HUES64 (cell line): ENCODE results near the gene CYP2F1. TPM values are rescaled to one million over a fixed set of nuclear protein-coding genes. Genes with fewer than 3 reads are reported as not detected.

ENCODE experiments used
- H3K27ac ChIP-seq: 2 replicates; pipeline ENCODE4 v1.7.0; 2013; ENCODE audit warnings: low read depth, low read length, inconsistent platforms
- H3K27me3 ChIP-seq: 2 replicates; pipeline ENCODE4 v1.6.1; 2013; ENCODE audit warnings: mild to moderate bottlenecking, low read length; ENCODE audit not compliant: insufficient read depth
- H3K36me3 ChIP-seq: 2 replicates; pipeline ENCODE4 v1.6.1; 2013; ENCODE audit warnings: mild to moderate bottlenecking, low read length; ENCODE audit not compliant: insufficient read depth
- H3K4me1 ChIP-seq: 2 replicates; pipeline ENCODE4 v1.6.1; 2013; ENCODE audit warnings: mild to moderate bottlenecking, low read length, moderate library complexity; ENCODE audit not compliant: insufficient read depth
- H3K4me3 ChIP-seq: 2 replicates; pipeline ENCODE4 v1.5.1; 2013; ENCODE audit warnings: mild to moderate bottlenecking, low read length, moderate library complexity
- H3K9ac ChIP-seq: 2 replicates; pipeline ENCODE4 v1.6.1; 2013; ENCODE audit warnings: mild to moderate bottlenecking, low read depth, low read length
- H3K9me3 ChIP-seq: 2 replicates; pipeline ENCODE4 v1.6.1; 2013; ENCODE audit warnings: low read depth, low read length; ENCODE audit not compliant: insufficient read depth
- WGBS: fragments of 150-250, 120-280 bp; methylation state at CpG from one replicate; pipeline ENCODE4 v1.1.7; 2013; ENCODE audit warnings: missing lambda C conversion rate; 5-methylcytosine and 5-hydroxymethylcytosine counted together
- polyA plus RNA-seq, 2 experiments: library from polyadenylated mRNA; stranded (reverse); fragments of 50-300 nt; gene quantifications; one replicate each; pipeline ENCODE4 v1.2.3, GENCODE V29; 2013

CYP2F1 gene
- polyA plus RNA-seq (2013, experiment 1 of 2) = not detected
- polyA plus RNA-seq (2013, experiment 2 of 2) = 0.57 TPM

- H3K9me3 ChIP-seq = peaks cover 20% of the 10 kb centered on the region
- H3K9ac ChIP-seq = no peak within 1 kb of the TSS
- H3K4me1 ChIP-seq = no peaks in the 10 kb centered on the region
- H3K4me3 ChIP-seq = no peak within 1 kb of the TSS
- H3K27me3 ChIP-seq = no peaks in the 10 kb centered on the region
- H3K36me3 ChIP-seq = no peaks in the 10 kb centered on the region
- WGBS = 82% methylated on average over 7 of the region's 7 CpGs
- no peak within 1 kb of the TSS for H3K27ac ChIP-seq
These were observed at the start of gene CYP2F1 for GRCh38 chr19:41114132-41114531. Gene CYP2F1 (plus strand): TSS chr19:41114432. CDS start chr19:41116189, 1,757 bp downstream.

- Histone ChIP-seq H3K36me3 (no peaks in the 10 kb centered on the region), H3K9me3 (no peaks in the 10 kb centered on the region), H3K27me3 (no peaks in the 10 kb centered on the region), H3K27ac (no peak overlapping the region), H3K9ac (no peak overlapping the region), H3K4me1 (no peaks in the 10 kb centered on the region), H3K4me3 (no peak overlapping the region)
- 69% methylated on average over 7 of the region's 7 CpGs for WGBS
These were observed 49.2 kb upstream of the CYP2F1 start for GRCh38 chr19:41064974-41065569.

DNA sequence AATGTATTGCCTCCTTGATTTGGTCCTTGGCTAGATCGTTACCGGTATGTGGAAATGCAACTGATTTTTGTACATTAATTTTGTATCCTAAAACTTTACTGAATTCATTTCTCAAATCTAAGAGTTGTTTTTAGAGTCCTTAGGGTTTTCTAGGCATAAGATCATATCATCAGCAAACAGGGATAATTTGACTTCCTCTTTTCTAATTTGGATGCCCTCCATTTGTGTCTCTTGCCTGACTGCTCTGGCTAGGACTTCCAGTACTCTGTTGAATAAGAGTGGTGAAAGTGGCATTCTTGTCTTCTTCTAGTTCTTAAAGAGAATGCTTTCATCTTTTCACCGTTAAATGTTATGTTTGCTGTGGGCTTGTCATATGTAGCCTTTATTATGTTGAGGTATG lies 37.9 kb upstream of the CYP2F1 start:
- no peaks in the 10 kb centered on the region for H3K36me3 ChIP-seq
- H3K9me3 ChIP-seq = peaks cover 5% of the 10 kb centered on the region
- H3K9ac ChIP-seq = no peak overlapping the region
- 100% methylated on average over 3 of the region's 3 CpGs for WGBS
- no peaks in the 10 kb centered on the region for H3K4me1 ChIP-seq
- H3K4me3 ChIP-seq = no peak overlapping the region
- no peaks in the 10 kb centered on the region for H3K27me3 ChIP-seq
- no peak overlapping the region for H3K27ac ChIP-seq

- H3K9ac ChIP-seq = no peak overlapping the region
- peaks cover 15% of the 10 kb centered on the region for H3K27me3 ChIP-seq
- H3K27ac ChIP-seq = no peak overlapping the region
- H3K9me3 ChIP-seq = peaks cover 5% of the 10 kb centered on the region
- no peaks in the 10 kb centered on the region for H3K4me1 ChIP-seq
- H3K36me3 ChIP-seq = no peaks in the 10 kb centered on the region
- no peak overlapping the region for H3K4me3 ChIP-seq
- WGBS = 84% methylated on average over 2 of the region's 2 CpGs
These were observed 30.7 kb upstream of the CYP2F1 start for GRCh38 chr19:41083516-41083915.

- Histone ChIP-seq H3K9me3 (no peaks in the 10 kb centered on the region; the same call in 1 of the 2 replicates), H3K27ac (no peak overlapping the region), H3K4me1 (no peaks in the 10 kb centered on the region), H3K36me3 (no peaks in the 10 kb centered on the region), H3K4me3 (no peak overlapping the region), H3K27me3 (peaks cover 38% of the 10 kb centered on the region), H3K9ac (no peak overlapping the region)
- 78% methylated on average over 1 of the region's 1 CpG for WGBS
These were observed 28.4 kb upstream of the CYP2F1 start for GRCh38 chr19:41085748-41086415.

DNA sequence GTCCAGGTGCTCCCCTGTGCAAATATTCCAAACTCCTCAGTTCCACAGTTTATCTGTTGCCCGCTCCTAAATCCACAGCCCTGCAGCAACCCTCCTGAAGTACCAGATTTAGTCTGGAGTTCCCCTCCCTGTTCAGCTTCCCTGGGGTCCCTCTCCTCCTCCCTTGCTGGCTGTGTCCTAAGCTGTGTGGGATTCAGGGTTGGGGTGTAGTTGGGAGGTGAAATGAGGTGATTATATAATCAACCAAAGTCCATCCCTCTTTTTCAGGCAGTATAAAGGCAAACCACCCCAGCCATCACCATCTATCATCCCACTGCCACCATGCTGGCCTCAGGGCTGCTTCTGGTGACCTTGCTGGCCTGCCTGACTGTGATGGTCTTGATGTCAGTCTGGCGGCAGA lies 26.1 kb upstream of the CYP2F1 start, which contains the start of gene CYP2A13:
Gene CYP2A13 (plus strand): TSS at position 301 of the 400 bp plus-strand sequence. CDS start 21 bp downstream, at position 322.
- no peaks in the 10 kb centered on the region for H3K36me3 ChIP-seq
- H3K27me3 ChIP-seq = peaks cover 48% of the 10 kb centered on the region
- WGBS = 98% methylated on average over 2 of the region's 2 CpGs
- peak within 1 kb of the TSS; percentile 50; the same call in 1 of the 2 replicates for H3K4me3 ChIP-seq
- H3K9me3 ChIP-seq = no peaks in the 10 kb centered on the region
- no peaks in the 10 kb centered on the region for H3K4me1 ChIP-seq
- H3K9ac ChIP-seq = no peak within 1 kb of the TSS
- no peak within 1 kb of the TSS for H3K27ac ChIP-seq

DNA sequence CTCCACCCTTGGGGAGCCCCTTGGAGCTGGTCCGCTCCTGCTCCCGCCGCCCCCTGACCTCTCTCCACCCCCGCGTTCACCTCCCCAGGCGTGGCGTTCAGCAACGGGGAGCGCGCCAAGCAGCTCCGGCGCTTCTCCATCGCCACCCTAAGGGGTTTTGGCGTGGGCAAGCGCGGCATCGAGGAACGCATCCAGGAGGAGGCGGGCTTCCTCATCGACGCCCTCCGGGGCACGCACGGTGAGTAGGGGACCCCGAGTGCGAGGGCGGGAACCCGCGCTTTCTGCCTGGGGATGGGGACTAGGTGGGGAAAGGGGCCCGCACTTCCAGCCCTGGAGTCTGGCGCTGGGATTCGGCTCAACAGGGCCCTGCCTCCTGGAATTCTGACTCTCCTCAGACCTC lies 24.3 kb upstream of the CYP2F1 start:
- peak overlapping the region; percentile 50 for H3K4me3 ChIP-seq
- no peaks in the 10 kb centered on the region for H3K9me3 ChIP-seq
- 0 out of 2 replicates have a peak overlapping the region, but pooled peaks have one; percentile 47 for H3K9ac ChIP-seq
- 1% methylated on average over 32 of the region's 32 CpGs for WGBS
- no peaks in the 10 kb centered on the region for H3K36me3 ChIP-seq
- H3K4me1 ChIP-seq = no peaks in the 10 kb centered on the region
- peaks cover 48% of the 10 kb centered on the region for H3K27me3 ChIP-seq
- no peak overlapping the region for H3K27ac ChIP-seq

DNA sequence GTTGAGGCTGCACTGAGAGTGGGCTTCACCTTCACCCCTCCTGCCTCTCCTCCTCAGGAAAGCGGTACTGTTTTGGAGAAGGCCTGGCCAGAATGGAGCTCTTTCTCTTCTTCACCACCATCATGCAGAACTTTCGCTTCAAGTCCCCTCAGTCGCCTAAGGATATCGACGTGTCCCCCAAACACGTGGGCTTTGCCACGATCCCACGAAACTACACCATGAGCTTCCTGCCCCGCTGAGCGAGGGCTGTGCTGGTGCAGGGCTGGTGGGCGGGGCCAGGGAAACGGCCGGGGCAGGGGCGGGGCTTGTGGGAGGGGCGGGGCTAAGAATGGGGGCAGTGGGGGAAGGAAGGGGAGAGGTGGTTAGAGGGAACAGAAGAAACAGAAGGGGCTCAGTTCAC lies 18.5 kb upstream of the CYP2F1 start:
- Histone ChIP-seq H3K9ac (no peak overlapping the region), H3K9me3 (peaks cover 12% of the 10 kb centered on the region), H3K27ac (no peak overlapping the region), H3K27me3 (peaks cover 12% of the 10 kb centered on the region), H3K36me3 (no peaks in the 10 kb centered on the region), H3K4me3 (no peak overlapping the region), H3K4me1 (no peaks in the 10 kb centered on the region; the same call in 1 of the 2 replicates)
- WGBS = 71% methylated on average over 15 of the region's 15 CpGs

DNA sequence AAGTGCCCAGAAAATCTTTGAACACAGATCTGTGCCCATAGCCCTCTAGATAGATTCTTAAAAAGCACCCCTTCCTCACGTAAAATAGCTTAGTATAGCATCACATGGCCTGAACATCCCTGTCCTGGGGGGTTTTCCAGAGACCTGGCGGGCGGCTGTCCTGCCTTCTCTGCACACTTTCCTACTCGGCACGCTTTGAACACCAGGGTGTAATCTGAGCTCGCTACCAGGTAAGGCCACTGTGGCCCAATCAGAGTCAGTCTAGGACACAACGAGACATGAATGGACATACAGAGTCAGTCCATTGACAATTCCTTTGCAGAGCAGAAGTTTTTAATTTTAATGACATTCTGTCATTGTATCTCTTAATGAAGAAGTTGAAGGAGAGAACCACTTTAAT lies 17.9 kb upstream of the CYP2F1 start:
- Histone ChIP-seq H3K27me3 (peaks cover 6% of the 10 kb centered on the region), H3K9me3 (peaks cover 12% of the 10 kb centered on the region), H3K9ac (no peak overlapping the region), H3K36me3 (no peaks in the 10 kb centered on the region), H3K27ac (no peak overlapping the region), H3K4me1 (no peaks in the 10 kb centered on the region; the same call in 1 of the 2 replicates), H3K4me3 (no peak overlapping the region)
- WGBS = 92% methylated on average over 7 of the region's 7 CpGs

- 100% methylated on average over 2 of the region's 2 CpGs for WGBS
- Histone ChIP-seq H3K27me3 (no peaks in the 10 kb centered on the region), H3K36me3 (no peaks in the 10 kb centered on the region), H3K9ac (no peak overlapping the region), H3K4me3 (no peak overlapping the region), H3K27ac (no peak overlapping the region), H3K4me1 (no peaks in the 10 kb centered on the region; the same call in 1 of the 2 replicates), H3K9me3 (peaks cover 12% of the 10 kb centered on the region)
These were observed 16.9 kb upstream of the CYP2F1 start for GRCh38 chr19:41097302-41097701.

GRCh38 chr19:41098762-41099161 lies 15.5 kb upstream of the CYP2F1 start:
- no peak overlapping the region for H3K9ac ChIP-seq
- H3K4me3 ChIP-seq = no peak overlapping the region
- H3K27ac ChIP-seq = no peak overlapping the region
- H3K27me3 ChIP-seq = no peaks in the 10 kb centered on the region
- 80% methylated on average over 5 of the region's 5 CpGs for WGBS
- peaks cover 12% of the 10 kb centered on the region for H3K9me3 ChIP-seq
- H3K4me1 ChIP-seq = no peaks in the 10 kb centered on the region; the same call in 1 of the 2 replicates
- no peaks in the 10 kb centered on the region for H3K36me3 ChIP-seq
